ENCODE data around the gene VPS18. TPM values are rescaled to one million over a fixed set of nuclear protein-coding genes. Genes with fewer than 3 reads are reported as not detected.

VPS18 gene
- total RNA-seq, 1 donor from 2014 or later: 37.6 TPM

- Histone ChIP-seq H3K4me2 (ENCODE audit: low read length) (no peak overlapping the region), H2AFZ (ENCODE audit: low read depth, low read length) (no peak overlapping the region), H4K20me1 (ENCODE audit: insufficient read depth, low read length) (no peaks in the 10 kb centered on the region), H3K27me3 (ENCODE audit: insufficient read depth, low read length) (peaks cover 10% of the 10 kb centered on the region), H3K27ac (ENCODE audit: low read depth, low read length) (no peak overlapping the region), H3K79me2 (ENCODE audit: insufficient read depth, low read length) (no peaks in the 10 kb centered on the region), H3K9me3 (ENCODE audit: insufficient read depth, low read depth, low read length) (no peaks in the 10 kb centered on the region), H3K36me3 (ENCODE audit: insufficient read depth, low read length) (no peaks in the 10 kb centered on the region), H3K9ac (ENCODE audit: low read length) (no peak overlapping the region), H3K4me3 (ENCODE audit: insufficient read depth, low read depth, low read length) (no peak overlapping the region), H3K4me1 (ENCODE audit: insufficient read depth, low read length) (peaks cover 10% of the 10 kb centered on the region)
- peaks cover 26% of the 10 kb centered on the region for H3K27me3 Mint-ChIP-seq (ENCODE audit: low read depth, unreplicated experiment)
- FAIRE-seq: no peak
- TF ChIP-seq EZH2 (IDR thresholded peaks at IDR 0.05; ENCODE audit: insufficient read depth, low read length) (no peak), CTCF (IDR thresholded peaks at IDR 0.05; ENCODE audit: insufficient read depth, low read depth, low read length) (no peak)
- H3K9me3 Mint-ChIP-seq (ENCODE audit: unreplicated experiment): no peaks in the 10 kb centered on the region
- H3K27ac Mint-ChIP-seq (ENCODE audit: unreplicated experiment): no peak overlapping the region
- H3K4me3 Mint-ChIP-seq (ENCODE audit: unreplicated experiment): no peak overlapping the region
- DNase-seq (ENCODE audit: low read depth): no peak
- H3K36me3 Mint-ChIP-seq (ENCODE audit: low read depth, unreplicated experiment): no peaks in the 10 kb centered on the region
- peaks cover 2% of the 10 kb centered on the region for H3K4me1 Mint-ChIP-seq (ENCODE audit: low read depth, unreplicated experiment)
These were observed 23.5 kb upstream of the VPS18 start for GRCh38 chr15:40870716-40871115.

- no peak for FAIRE-seq
- H3K4me1 ChIP-seq (ENCODE audit: insufficient read depth, low read length): peaks cover 5% of the 10 kb centered on the region
- H4K20me1 ChIP-seq (ENCODE audit: insufficient read depth, low read length): no peaks in the 10 kb centered on the region
- no peak overlapping the region for H2AFZ ChIP-seq (ENCODE audit: low read depth, low read length)
- TF ChIP-seq EZH2 (IDR thresholded peaks at IDR 0.05; ENCODE audit: insufficient read depth, low read length) (no peak), CTCF (IDR thresholded peaks at IDR 0.05; ENCODE audit: insufficient read depth, low read depth, low read length) (no peak)
- Mint-ChIP-seq H3K4me3 (ENCODE audit: unreplicated experiment) (peak overlapping the region; percentile 37), H3K36me3 (ENCODE audit: low read depth, unreplicated experiment) (no peaks in the 10 kb centered on the region), H3K9me3 (ENCODE audit: unreplicated experiment) (no peaks in the 10 kb centered on the region), H3K4me1 (ENCODE audit: low read depth, unreplicated experiment) (no peaks in the 10 kb centered on the region), H3K27ac (ENCODE audit: unreplicated experiment) (no peak overlapping the region), H3K27me3 (ENCODE audit: low read depth, unreplicated experiment) (peaks cover 26% of the 10 kb centered on the region)
- H3K4me3 ChIP-seq (ENCODE audit: insufficient read depth, low read depth, low read length): no peak overlapping the region
- DNase-seq (ENCODE audit: low read depth): no peak
- H3K9me3 ChIP-seq (ENCODE audit: insufficient read depth, low read depth, low read length): no peaks in the 10 kb centered on the region
- H3K27me3 ChIP-seq (ENCODE audit: insufficient read depth, low read length): peaks cover 10% of the 10 kb centered on the region
- H3K79me2 ChIP-seq (ENCODE audit: insufficient read depth, low read length): no peaks in the 10 kb centered on the region
- H3K27ac ChIP-seq (ENCODE audit: low read depth, low read length): no peak overlapping the region
- no peak overlapping the region for H3K4me2 ChIP-seq (ENCODE audit: low read length)
- H3K9ac ChIP-seq (ENCODE audit: low read length): no peak overlapping the region
- H3K36me3 ChIP-seq (ENCODE audit: insufficient read depth, low read length): no peaks in the 10 kb centered on the region
These were observed 22.3 kb upstream of the VPS18 start for GRCh38 chr15:40871749-40872617.

Measured in astrocyte (in vitro differentiated cells and primary cell).